Mononuclear cell (primary cell): ENCODE measurements around the gene KRTAP11-1. TPM values are rescaled to one million over a fixed set of nuclear protein-coding genes. Genes with fewer than 3 reads are reported as not detected.

Experiments used
- H3K27me3 ChIP-seq: 2 replicates; pipeline ENCODE4 v1.6.0; 2011; ENCODE audit warnings: low read length, control low read depth; ENCODE audit not compliant: insufficient read depth
- H3K4me1 ChIP-seq: 2 replicates; pipeline ENCODE4 v1.5.1; 2011; ENCODE audit warnings: mild to moderate bottlenecking, low read length, control low read depth; ENCODE audit not compliant: insufficient read depth
- H3K4me3 ChIP-seq: 2 replicates; pipeline ENCODE4 v1.5.1; 2011; ENCODE audit warnings: mild to moderate bottlenecking, low read length, moderate library complexity
- H3K9me3 ChIP-seq: 2 replicates; pipeline ENCODE4 v1.5.1; 2011; ENCODE audit warnings: low read depth, mild to moderate bottlenecking, control low read depth, low read length
- total RNA-seq: library from RNA; depleted of rRNA; stranded (reverse); fragments of >200 nt; gene quantifications from one replicate; pipeline ENCODE4 v1.2.3, GENCODE V29; 2012

The KRTAP11-1 gene
- not detected for total RNA-seq

- Histone ChIP-seq H3K27me3 (no peaks in the 10 kb centered on the region), H3K9me3 (no peaks in the 10 kb centered on the region), H3K4me3 (no peak within 1 kb of the TSS), H3K4me1 (no peaks in the 10 kb centered on the region)
Measured at GRCh38 chr21:30881480-30881879, at the start of gene KRTAP11-1. Gene KRTAP11-1 (minus strand): TSS chr21:30881580. CDS start chr21:30881524, 56 bp downstream.

- H3K4me1 ChIP-seq: no peaks in the 10 kb centered on the region
- peaks cover 5% of the 10 kb centered on the region for H3K9me3 ChIP-seq
- H3K4me3 ChIP-seq: no peak overlapping the region
- no peaks in the 10 kb centered on the region for H3K27me3 ChIP-seq
Measured at GRCh38 chr21:30924146-30924700, 42.8 kb upstream of the KRTAP11-1 start.

GRCh38 chr21:30921129-30921528, 39.7 kb upstream of the KRTAP11-1 start:
- H3K4me1 ChIP-seq: no peaks in the 10 kb centered on the region
- no peaks in the 10 kb centered on the region for H3K27me3 ChIP-seq
- H3K4me3 ChIP-seq: no peak overlapping the region
- no peaks in the 10 kb centered on the region for H3K9me3 ChIP-seq

GRCh38 chr21:30917557-30917956, 36.2 kb upstream of the KRTAP11-1 start:
- Histone ChIP-seq H3K4me1 (no peaks in the 10 kb centered on the region), H3K9me3 (no peaks in the 10 kb centered on the region), H3K27me3 (no peaks in the 10 kb centered on the region), H3K4me3 (no peak overlapping the region)

- Histone ChIP-seq H3K4me3 (no peak overlapping the region), H3K27me3 (no peaks in the 10 kb centered on the region), H3K9me3 (no peaks in the 10 kb centered on the region), H3K4me1 (no peaks in the 10 kb centered on the region)
Measured at GRCh38 chr21:30900881-30901280, 19.5 kb upstream of the KRTAP11-1 start.

GRCh38 chr21:30882866-30883597, 1.7 kb upstream of the KRTAP11-1 start:
- Histone ChIP-seq H3K4me3 (no peak overlapping the region), H3K9me3 (no peaks in the 10 kb centered on the region), H3K27me3 (no peaks in the 10 kb centered on the region), H3K4me1 (no peaks in the 10 kb centered on the region)

- Histone ChIP-seq H3K9me3 (no peaks in the 10 kb centered on the region), H3K4me3 (no peak overlapping the region), H3K4me1 (no peaks in the 10 kb centered on the region), H3K27me3 (no peaks in the 10 kb centered on the region)
Measured at GRCh38 chr21:30880914-30881313, 466 bp downstream of the KRTAP11-1 start.

- H3K9me3 ChIP-seq: no peaks in the 10 kb centered on the region
- no peaks in the 10 kb centered on the region for H3K27me3 ChIP-seq
- H3K4me1 ChIP-seq: no peaks in the 10 kb centered on the region
- no peak overlapping the region for H3K4me3 ChIP-seq
Measured at GRCh38 chr21:30874526-30874925, 6.9 kb downstream of the KRTAP11-1 start.

- H3K4me1 ChIP-seq: no peaks in the 10 kb centered on the region
- H3K27me3 ChIP-seq: no peaks in the 10 kb centered on the region
- H3K4me3 ChIP-seq: no peak overlapping the region
- no peaks in the 10 kb centered on the region for H3K9me3 ChIP-seq
Measured at GRCh38 chr21:30847627-30848500, 33.5 kb downstream of the KRTAP11-1 start.

GRCh38 chr21:30842990-30843389, 38.4 kb downstream of the KRTAP11-1 start:
- H3K4me3 ChIP-seq: no peak overlapping the region
- H3K9me3 ChIP-seq: no peaks in the 10 kb centered on the region
- H3K27me3 ChIP-seq: no peaks in the 10 kb centered on the region
- H3K4me1 ChIP-seq: no peaks in the 10 kb centered on the region

GRCh38 chr21:30839304-30839703, 42.1 kb downstream of the KRTAP11-1 start:
- Histone ChIP-seq H3K27me3 (no peaks in the 10 kb centered on the region), H3K9me3 (no peaks in the 10 kb centered on the region), H3K4me3 (no peak overlapping the region), H3K4me1 (no peaks in the 10 kb centered on the region)

GRCh38 chr21:30838536-30838935, 42.8 kb downstream of the KRTAP11-1 start:
- H3K4me1 ChIP-seq: no peaks in the 10 kb centered on the region
- H3K27me3 ChIP-seq: no peaks in the 10 kb centered on the region
- no peaks in the 10 kb centered on the region for H3K9me3 ChIP-seq
- H3K4me3 ChIP-seq: no peak overlapping the region

- H3K4me1 ChIP-seq: no peaks in the 10 kb centered on the region
- no peaks in the 10 kb centered on the region for H3K9me3 ChIP-seq
- no peak overlapping the region for H3K4me3 ChIP-seq
- H3K27me3 ChIP-seq: no peaks in the 10 kb centered on the region
Measured at GRCh38 chr21:30831194-30831765, 50.1 kb downstream of the KRTAP11-1 start.
